ENCODE data around the gene RGPD3.
"Not testable (repeated sequence)": the region's sequence is repeated elsewhere in the genome, so short reads cannot be mapped to it uniquely, and the experiment has no call there.

GRCh38 chr2:106513391-106513790 is 45.2 kb upstream of the RGPD3 start:
- TF ChIP-seq, protein P1, sequence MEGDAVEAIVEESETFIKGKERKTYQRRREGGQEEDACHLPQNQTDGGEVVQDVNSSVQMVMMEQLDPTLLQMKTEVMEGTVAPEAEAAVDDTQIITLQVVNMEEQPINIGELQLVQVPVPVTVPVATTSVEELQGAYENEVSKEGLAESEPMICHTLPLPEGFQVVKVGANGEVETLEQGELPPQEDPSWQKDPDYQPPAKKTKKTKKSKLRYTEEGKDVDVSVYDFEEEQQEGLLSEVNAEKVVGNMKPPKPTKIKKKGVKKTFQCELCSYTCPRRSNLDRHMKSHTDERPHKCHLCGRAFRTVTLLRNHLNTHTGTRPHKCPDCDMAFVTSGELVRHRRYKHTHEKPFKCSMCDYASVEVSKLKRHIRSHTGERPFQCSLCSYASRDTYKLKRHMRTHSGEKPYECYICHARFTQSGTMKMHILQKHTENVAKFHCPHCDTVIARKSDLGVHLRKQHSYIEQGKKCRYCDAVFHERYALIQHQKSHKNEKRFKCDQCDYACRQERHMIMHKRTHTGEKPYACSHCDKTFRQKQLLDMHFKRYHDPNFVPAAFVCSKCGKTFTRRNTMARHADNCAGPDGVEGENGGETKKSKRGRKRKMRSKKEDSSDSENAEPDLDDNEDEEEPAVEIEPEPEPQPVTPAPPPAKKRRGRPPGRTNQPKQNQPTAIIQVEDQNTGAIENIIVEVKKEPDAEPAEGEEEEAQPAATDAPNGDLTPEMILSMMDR (conservative IDR thresholded peaks at IDR 0.05) = not testable (repeated sequence)
- TF ChIP-seq ZFX (IDR thresholded peaks at IDR 0.05) = not testable (repeated sequence)
